IMR-90 (cell line): Measurements from ENCODE around the gene ZNF138. TPM values are rescaled to one million over a fixed set of nuclear protein-coding genes. Genes with fewer than 3 reads are reported as not detected.

ENCODE experiments used
- ATAC-seq: fragments of 200-7000 bp; cut with Tn5 transposase; 2 replicates; pipeline ENCODE4 v1.9.1; 2020; ENCODE audit warnings: low read depth, mild to moderate bottlenecking, moderate library complexity
- BruUV-seq: library from RNA; stranded (reverse); fragments of 400-500 nt; replicated peaks from 2 replicates; lab custom pipeline; 2021; lab: Mats Ljungman, UMichigan
- CTCF ChIA-PET: fragments of 300-600 bp; formaldehyde crosslinking; extraction: SDS; loops from one replicate; lab custom pipeline; 2021; ENCODE audit warnings: antibody characterized with exemption; lab: Yijun Ruan, JAX
- POLR2A ChIA-PET: fragments of 300-600 bp; sonication (Branson Sonifier 250); formaldehyde crosslinking; loops from one replicate; lab custom pipeline; 2022; ENCODE audit warnings: antibody characterized with exemption; ENCODE audit not compliant: unreplicated experiment; lab: Charles Lee
- DNase-seq: peaks from one replicate; pipeline ENCODE4 v3.0.0; 2013
- H2AFZ ChIP-seq: replicated peaks from 2 replicates; pipeline ENCODE3; 2013; ENCODE audit warnings: low read length, mild to moderate bottlenecking; ENCODE audit not compliant: poor library complexity
- H2AK5ac ChIP-seq: 2 replicates; pipeline ENCODE4 v1.6.1; 2013; ENCODE audit warnings: low read depth, low read length, inconsistent platforms
- H2AK9ac ChIP-seq: replicated peaks from 2 replicates; pipeline ENCODE3; 2013; ENCODE audit warnings: mild to moderate bottlenecking, low read depth, low read length, moderate library complexity; ENCODE audit not compliant: poor library complexity
- H2BK120ac ChIP-seq: 2 replicates; pipeline ENCODE4 v1.6.1; 2013; ENCODE audit warnings: low read depth, low read length, inconsistent platforms
- H2BK15ac ChIP-seq: 3 replicates; pipeline ENCODE4 v1.6.1; 2013; ENCODE audit warnings: low read depth, low read length, inconsistent platforms
- H2BK20ac ChIP-seq: 2 replicates; pipeline ENCODE4 v1.6.1; 2013; ENCODE audit warnings: low read depth, mild to moderate bottlenecking, inconsistent platforms, low read length, moderate library complexity
- H2BK5ac ChIP-seq: 2 replicates; pipeline ENCODE4 v1.6.1; 2013; ENCODE audit warnings: mild to moderate bottlenecking, low read depth, low read length, inconsistent platforms; ENCODE audit not compliant: poor library complexity, severe bottlenecking
- H3K14ac ChIP-seq: replicated peaks from 2 replicates; pipeline ENCODE4 v1.6.1; 2013; ENCODE audit warnings: low read depth, low read length, inconsistent platforms
- H3K18ac ChIP-seq: 2 replicates; pipeline ENCODE4 v1.6.1; 2013; ENCODE audit warnings: low read depth, low read length, control low read depth
- H3K23ac ChIP-seq: 2 replicates; pipeline ENCODE4 v1.6.1; 2013; ENCODE audit warnings: low read depth, low read length, inconsistent platforms
- H3K27ac ChIP-seq: 2 replicates; pipeline ENCODE4 v1.5.1; 2013; ENCODE audit warnings: mild to moderate bottlenecking, control low read depth, low read length; ENCODE audit not compliant: insufficient read depth
- H3K27me3 ChIP-seq: 2 replicates; pipeline ENCODE4 v1.6.1; 2013; ENCODE audit warnings: low read length; ENCODE audit not compliant: control insufficient read depth, insufficient read depth
- H3K36me3 ChIP-seq: 2 replicates; pipeline ENCODE4 v1.6.1; 2013; ENCODE audit warnings: low read length, mixed read lengths; ENCODE audit not compliant: control insufficient read depth, insufficient read depth
- H3K4ac ChIP-seq: 2 replicates; pipeline ENCODE4 v1.6.1; 2013; ENCODE audit warnings: low read depth, low read length, inconsistent platforms
- H3K4me1 ChIP-seq: 2 replicates; pipeline ENCODE4 v1.6.1; 2013; ENCODE audit warnings: low read length, mixed read lengths; ENCODE audit not compliant: control insufficient read depth, insufficient read depth
- H3K4me2 ChIP-seq: 2 replicates; pipeline ENCODE4 v1.6.1; 2013; ENCODE audit warnings: low read depth, mild to moderate bottlenecking, control low read depth, low read length, moderate library complexity
- H3K4me3 ChIP-seq: 2 replicates; pipeline ENCODE4 v1.5.1; 2013; ENCODE audit warnings: low read depth, mild to moderate bottlenecking, control low read depth, low read length, moderate library complexity; ENCODE audit not compliant: insufficient read depth
- H3K56ac ChIP-seq: 2 replicates; pipeline ENCODE4 v1.6.1; 2013; ENCODE audit warnings: low read length, inconsistent platforms; ENCODE audit not compliant: insufficient read depth; ENCODE audit errors: extremely low read depth
- H3K79me1 ChIP-seq, 2 experiments: 2 replicates each; pipeline ENCODE4 v1.6.1; 2013; ENCODE audit warnings: low read length in 2 of 2, inconsistent platforms in 1 of 2, low read depth in 1 of 2
- H3K9ac ChIP-seq: 2 replicates; pipeline ENCODE4 v1.6.1; 2013; ENCODE audit warnings: low read depth, low read length, control low read depth
- H3K9me1 ChIP-seq: 2 replicates; pipeline ENCODE4 v1.6.1; 2013; ENCODE audit warnings: low read length, inconsistent platforms; ENCODE audit not compliant: insufficient read depth
- H3K9me3 ChIP-seq: 2 replicates; pipeline ENCODE4 v1.6.1; 2013; ENCODE audit warnings: low read length; ENCODE audit not compliant: control insufficient read depth, insufficient read depth
- H4K20me1 ChIP-seq: 2 replicates; pipeline ENCODE4 v1.6.1; 2013; ENCODE audit warnings: low read length, inconsistent platforms; ENCODE audit not compliant: insufficient read depth
- H4K5ac ChIP-seq: 2 replicates; pipeline ENCODE4 v1.6.1; 2013; ENCODE audit warnings: mild to moderate bottlenecking, low read depth, low read length, control low read depth
- H4K8ac ChIP-seq, 2 experiments: 2 replicates each; pipeline ENCODE4 v1.6.1; 2013; ENCODE audit warnings: low read depth in 2 of 2, low read length in 2 of 2, control low read depth in 1 of 2, inconsistent platforms in 1 of 2
- H4K91ac ChIP-seq: 2 replicates; pipeline ENCODE4 v1.6.1; 2013; ENCODE audit warnings: low read depth, low read length, inconsistent platforms; ENCODE audit not compliant: insufficient read depth
- CHD1 ChIP-seq: IDR thresholded peaks from 2 replicates; pipeline ENCODE4 v1.6.1; 2012; ENCODE audit warnings: low read depth, low read length, improper control_type of control experiment
- MAFK ChIP-seq: IDR thresholded peaks from 2 replicates; pipeline ENCODE4 v1.6.1; 2012; ENCODE audit warnings: low read depth, low read length, improper control_type of control experiment
- MAZ ChIP-seq: IDR thresholded peaks from 2 replicates; pipeline ENCODE4 v1.6.1; 2012; ENCODE audit warnings: low read depth, mild to moderate bottlenecking, low read length, improper control_type of control experiment, moderate library complexity, borderline replicate concordance
- MXI1 ChIP-seq: IDR thresholded peaks from 2 replicates; pipeline ENCODE4 v1.6.1; 2012; ENCODE audit warnings: low read depth, mild to moderate bottlenecking, low read length, moderate library complexity, borderline replicate concordance
- NFE2L2 ChIP-seq: fragments of 150-350 bp; IDR thresholded peaks from 2 replicates; pipeline ENCODE4 v1.6.1; 2016; ENCODE audit warnings: low read depth, mild to moderate bottlenecking, low read length
- POLR2A ChIP-seq: IDR thresholded peaks from 2 replicates; pipeline ENCODE4 v1.6.1; 2012; ENCODE audit warnings: mild to moderate bottlenecking, low read depth, low read length
- RAD21 ChIP-seq: IDR thresholded peaks from 2 replicates; pipeline ENCODE4 v1.6.1; 2012; ENCODE audit warnings: low read length, improper control_type of control experiment
- SMC3 ChIP-seq: fragments of 150-350 bp; IDR thresholded peaks from 2 replicates; pipeline ENCODE4 v1.6.1; 2016; ENCODE audit warnings: low read depth, mild to moderate bottlenecking, antibody characterized with exemption, low read length, moderate library complexity
- WGBS, 2 experiments: methylation state at CpG; one replicate each; pipeline versions ENCODE4 v1.1.5 to v1.1.7; 2013; ENCODE audit warnings: missing lambda C conversion rate in 2 of 2; ENCODE audit not compliant: insufficient read length in 1 of 2; ENCODE audit errors: extremely low coverage in 2 of 2; 5-methylcytosine and 5-hydroxymethylcytosine counted together
- dilution Hi-C: fragments of 300-500 bp; cut with HindIII; formaldehyde crosslinking; loops from one replicate; pipeline ENCODE4 v1.14.3; 2018; ENCODE audit warnings: low sequenced_read_pairs; ENCODE audit not compliant: unreplicated experiment
- in situ Hi-C: fragments of 300-500 bp; cut with MboI; formaldehyde crosslinking; loops from 3 replicates; pipeline ENCODE4 v1.14.3; 2019; ENCODE audit warnings: low sequenced_read_pairs, inconsistent platforms, mixed read lengths
- intact Hi-C: fragments of 100-400 bp; cut with micrococcal nuclease; formaldehyde crosslinking; loops from 2 replicates; pipeline ENCODE4 v1.10.0; 2022
- polyA plus RNA-seq, 3 experiments: library from polyadenylated mRNA; depleted of rRNA; stranded (reverse); fragments of >200 nt; gene quantifications; 2 replicates each; pipeline ENCODE4 v1.2.3, GENCODE V29; 2012; ENCODE audit warnings: low replicate concordance in 1 of 3
- total RNA-seq: library from RNA; depleted of rRNA; stranded (reverse); fragments of >200 nt; gene quantifications from 2 replicates; pipeline ENCODE4 v1.2.3, GENCODE V29; 2012
- TF ChIP-seq, protein P1 (sequence below): conservative IDR thresholded peaks from 2 replicates; pipeline ENCODE4 v1.5.1; 2012; ENCODE audit warnings: mild to moderate bottlenecking, low read depth, low read length, improper control_type of control experiment
- TF ChIP-seq, protein P2 (sequence below): fragments of 150-350 bp; IDR thresholded peaks from 2 replicates; pipeline ENCODE4 v1.6.1; 2016; ENCODE audit warnings: low read depth, mild to moderate bottlenecking, low read length, moderate library complexity, borderline replicate concordance

Gene ZNF138
- total and polyA plus RNA-seq, 2 of the 4 experiments (the other 2 are of a cell fraction) = 3.2 to 3.6 TPM

DNA sequence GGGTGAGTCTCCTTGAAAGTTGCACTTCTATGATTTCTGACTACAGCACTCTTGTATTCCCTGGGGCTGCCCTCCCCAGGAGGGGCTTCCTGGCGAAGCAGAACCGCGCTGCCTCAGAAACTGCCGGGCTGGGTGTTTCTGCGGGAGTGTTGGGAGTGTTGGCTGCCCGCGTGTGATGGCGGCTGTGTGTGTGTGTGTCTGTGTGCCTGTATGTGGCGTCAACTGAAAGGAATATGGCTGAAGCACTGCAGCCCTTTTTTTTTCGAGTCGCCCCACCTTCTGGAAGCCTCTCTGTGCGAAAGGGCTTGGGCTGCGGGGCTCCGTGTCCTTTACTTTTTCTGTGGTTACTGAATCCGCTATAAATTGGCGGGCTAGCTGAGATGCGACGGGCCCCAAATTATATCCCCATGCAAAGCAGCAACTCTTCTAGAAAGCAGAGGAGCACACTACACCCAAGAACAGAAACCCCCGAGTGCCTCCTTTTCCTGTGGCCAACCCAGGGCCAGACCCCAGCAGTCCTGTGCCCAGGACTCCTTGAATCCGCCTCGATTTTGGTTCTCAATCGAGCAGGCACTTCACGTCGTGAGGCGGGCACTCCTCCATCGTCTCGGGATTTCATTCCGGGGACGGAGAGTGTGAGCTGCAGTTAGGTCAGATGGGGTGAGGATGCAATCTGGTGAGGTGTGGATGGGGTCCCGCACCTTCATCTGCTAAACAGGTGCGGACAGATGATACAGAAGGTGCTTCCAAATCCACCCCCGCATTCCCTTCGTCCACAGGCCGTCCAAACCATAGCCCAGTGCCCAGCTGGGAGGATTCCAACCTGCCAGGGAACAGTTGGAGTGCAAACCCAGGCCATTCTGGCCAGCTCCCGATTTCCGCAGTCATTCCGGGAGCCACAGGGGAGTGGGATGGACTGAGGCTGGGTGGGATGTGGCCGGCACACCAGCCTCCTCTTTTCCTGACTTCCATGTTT is 86.4 kb downstream of the ZNF138 start (continued):
- TF ChIP-seq NFE2L2 (no peak), CHD1 (no peak)

DNA sequence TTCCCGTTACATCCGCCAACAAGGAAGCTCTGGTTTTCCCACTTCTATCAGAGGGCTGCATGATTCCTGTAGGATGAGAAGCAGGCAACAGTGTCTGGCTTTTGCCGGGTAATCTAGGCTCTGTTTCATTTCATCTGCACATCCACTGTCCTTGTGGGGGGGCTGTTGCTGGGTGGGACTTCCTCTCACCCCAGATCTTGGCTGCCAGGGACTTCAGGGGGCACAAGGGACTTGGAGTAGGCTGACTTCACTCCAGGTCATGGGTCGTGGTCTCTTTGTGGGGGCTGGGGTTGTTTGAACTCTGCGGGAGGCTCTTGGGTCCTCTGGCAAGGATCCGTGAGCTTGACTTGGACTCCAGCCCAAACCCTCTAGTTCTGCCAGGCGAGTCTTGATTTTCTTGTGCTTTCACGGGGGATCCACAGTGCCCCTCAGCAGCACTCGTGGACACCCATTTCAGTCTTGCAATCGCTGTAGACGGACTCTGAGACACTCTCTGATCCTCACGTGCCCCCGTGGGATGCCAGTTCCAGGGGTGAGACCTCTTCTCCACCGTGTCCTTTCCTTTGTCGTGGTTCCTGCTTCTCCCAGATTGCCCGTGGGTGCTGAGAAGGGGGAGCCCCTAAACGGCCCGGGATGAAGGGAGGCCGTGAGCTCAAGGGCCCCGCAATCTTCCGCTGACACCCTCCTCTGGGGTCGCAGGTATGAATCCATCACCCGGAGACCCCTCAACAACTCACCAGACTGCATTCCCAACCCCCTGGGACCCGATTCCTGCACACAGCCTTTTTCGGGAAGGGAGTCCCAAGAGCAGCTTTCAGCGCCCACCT is 87.4 kb downstream of the ZNF138 start:
- Histone ChIP-seq H3K79me1 (no peaks in the 10 kb centered on the region), H3K56ac (no peak overlapping the region), H4K20me1 (no peaks in the 10 kb centered on the region), H3K4ac (no peak overlapping the region), H3K4me2 (no peak overlapping the region; the same call in 1 of the 2 replicates), H3K9me3 (peaks cover 24% of the 10 kb centered on the region; the same call in 1 of the 2 replicates), H2AK5ac (no peak overlapping the region), H2BK20ac (no peak overlapping the region), H3K36me3 (no peaks in the 10 kb centered on the region), H4K8ac (no peak overlapping the region), H3K9ac (no peak overlapping the region), H3K23ac (no peak overlapping the region), H3K14ac (no peak overlapping the region), H2AFZ (no peak overlapping the region), H3K27ac (no peak overlapping the region), H2BK5ac (no peak overlapping the region), H3K4me1 (no peaks in the 10 kb centered on the region), H3K18ac (no peak overlapping the region), H3K27me3 (peaks cover 16% of the 10 kb centered on the region), H2BK15ac (no peak overlapping the region), H4K5ac (no peak overlapping the region), H2BK120ac (no peak overlapping the region), H2AK9ac (no peak overlapping the region), H3K4me3 (no peak overlapping the region), H4K91ac (no peak overlapping the region), H3K9me1 (no peaks in the 10 kb centered on the region)
- dilution Hi-C loops (no loop called here), in situ Hi-C loops (no loop called here), intact Hi-C loops (no loop called here)
- TF ChIP-seq MXI1 (no peak), MAZ (no peak), MAFK (no peak), SMC3 (no peak), RAD21 (no peak), CHD1 (no peak), POLR2A (no peak)
- TF ChIP-seq, protein P1, sequence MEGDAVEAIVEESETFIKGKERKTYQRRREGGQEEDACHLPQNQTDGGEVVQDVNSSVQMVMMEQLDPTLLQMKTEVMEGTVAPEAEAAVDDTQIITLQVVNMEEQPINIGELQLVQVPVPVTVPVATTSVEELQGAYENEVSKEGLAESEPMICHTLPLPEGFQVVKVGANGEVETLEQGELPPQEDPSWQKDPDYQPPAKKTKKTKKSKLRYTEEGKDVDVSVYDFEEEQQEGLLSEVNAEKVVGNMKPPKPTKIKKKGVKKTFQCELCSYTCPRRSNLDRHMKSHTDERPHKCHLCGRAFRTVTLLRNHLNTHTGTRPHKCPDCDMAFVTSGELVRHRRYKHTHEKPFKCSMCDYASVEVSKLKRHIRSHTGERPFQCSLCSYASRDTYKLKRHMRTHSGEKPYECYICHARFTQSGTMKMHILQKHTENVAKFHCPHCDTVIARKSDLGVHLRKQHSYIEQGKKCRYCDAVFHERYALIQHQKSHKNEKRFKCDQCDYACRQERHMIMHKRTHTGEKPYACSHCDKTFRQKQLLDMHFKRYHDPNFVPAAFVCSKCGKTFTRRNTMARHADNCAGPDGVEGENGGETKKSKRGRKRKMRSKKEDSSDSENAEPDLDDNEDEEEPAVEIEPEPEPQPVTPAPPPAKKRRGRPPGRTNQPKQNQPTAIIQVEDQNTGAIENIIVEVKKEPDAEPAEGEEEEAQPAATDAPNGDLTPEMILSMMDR = no peak
- TF ChIP-seq, protein P2, sequence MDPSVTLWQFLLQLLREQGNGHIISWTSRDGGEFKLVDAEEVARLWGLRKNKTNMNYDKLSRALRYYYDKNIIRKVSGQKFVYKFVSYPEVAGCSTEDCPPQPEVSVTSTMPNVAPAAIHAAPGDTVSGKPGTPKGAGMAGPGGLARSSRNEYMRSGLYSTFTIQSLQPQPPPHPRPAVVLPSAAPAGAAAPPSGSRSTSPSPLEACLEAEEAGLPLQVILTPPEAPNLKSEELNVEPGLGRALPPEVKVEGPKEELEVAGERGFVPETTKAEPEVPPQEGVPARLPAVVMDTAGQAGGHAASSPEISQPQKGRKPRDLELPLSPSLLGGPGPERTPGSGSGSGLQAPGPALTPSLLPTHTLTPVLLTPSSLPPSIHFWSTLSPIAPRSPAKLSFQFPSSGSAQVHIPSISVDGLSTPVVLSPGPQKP = no peak
- DNase-seq (no peak), ATAC-seq (no peak)
- CTCF ChIA-PET = no interaction called here
- BruUV-seq = no TSS peak
- WGBS, 2 experiments = 70% methylated on average over 7 of the region's 26 CpGs; no CpG with 5 or more reads in 1 of the 2 experiments
- POLR2A ChIA-PET = no interaction called here
